ENCODE results near the gene SMNDC1. TPM values are rescaled to one million over a fixed set of nuclear protein-coding genes. Genes with fewer than 3 reads are reported as not detected.
A peak's percentile ranks its signal among the peaks of the same experiment; 100 is the strongest.
"Not testable (repeated sequence)": the region's sequence is repeated elsewhere in the genome, so short reads cannot be mapped to it uniquely, and the experiment has no call there.

Gene SMNDC1
- total RNA-seq, 1 donor from 2014 or later = 19.2 TPM

GRCh38 chr10:110249489-110249888, 55.2 kb downstream of the SMNDC1 start:
- ATAC-seq = not testable (repeated sequence)

GRCh38 chr10:110247833-110248232, 56.9 kb downstream of the SMNDC1 start:
- not testable (repeated sequence) for ATAC-seq

GRCh38 chr10:110244550-110244949, 60.2 kb downstream of the SMNDC1 start:
- ATAC-seq = peak; percentile 86

- ATAC-seq = no peak
Observed at GRCh38 chr10:110242511-110242910, 62.2 kb downstream of the SMNDC1 start.

GRCh38 chr10:110241841-110242240, 62.9 kb downstream of the SMNDC1 start:
- no peak for ATAC-seq

- no peak for ATAC-seq
Observed at GRCh38 chr10:110241407-110241806, 63.3 kb downstream of the SMNDC1 start.

Other genes with a start within 250 kb of the SMNDC1 start
- 35.8 TPM for gene MXI1, start 97.3 kb downstream of the SMNDC1 start, total RNA-seq
- 26.8 TPM for gene DUSP5, start 193.0 kb upstream of the SMNDC1 start, total RNA-seq

Data from esophagus mucosa (tissue), 1 donor.